GM11168 (cell line): Measurements from ENCODE around the gene NYAP1.
"Not testable (repeated sequence)": the region's sequence is repeated elsewhere in the genome, so short reads cannot be mapped to it uniquely, and the experiment has no call there.

Experiments
- in situ Hi-C: fragments of 300-500 bp; cut with MboI; formaldehyde crosslinking; loops from one replicate; pipeline ENCODE4 v1.12.0; 2022; ENCODE audit warnings: low sequenced_read_pairs; ENCODE audit not compliant: unreplicated experiment

NYAP1 gene

DNA sequence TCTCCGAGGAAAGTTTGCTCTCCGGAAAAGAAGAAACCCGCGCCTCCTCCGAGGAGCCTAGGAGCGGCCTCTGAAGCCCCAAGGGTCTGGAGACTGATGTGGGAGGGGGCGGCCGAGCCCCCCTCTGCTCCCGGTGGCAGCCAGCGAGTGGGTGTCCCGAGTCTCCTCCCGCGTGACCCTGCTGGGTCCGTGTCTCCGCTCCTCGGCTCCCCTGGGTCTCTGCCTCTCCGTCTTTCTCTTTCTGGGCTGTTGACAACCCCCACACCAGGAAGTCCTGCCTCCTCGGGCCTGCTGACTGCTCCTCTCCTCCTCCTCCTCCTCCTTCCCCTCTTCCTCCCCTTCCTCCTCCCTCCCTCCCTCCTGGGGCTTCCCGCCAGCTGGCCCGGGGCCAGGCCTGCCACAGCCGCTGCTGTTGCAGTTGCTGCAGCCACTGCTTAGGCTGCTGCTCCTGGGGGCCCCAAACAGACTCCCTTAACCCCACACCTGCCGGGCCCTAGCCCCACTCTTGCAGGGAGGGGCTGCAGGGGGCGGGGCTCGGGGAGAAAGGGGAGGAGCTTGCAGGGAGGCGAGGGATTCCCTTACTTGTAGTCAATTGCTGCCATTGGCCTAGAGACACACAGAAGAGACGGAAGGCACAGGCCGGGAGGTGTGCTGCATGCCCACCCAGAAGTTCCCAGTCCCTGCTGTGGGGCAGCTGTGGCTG, 4.6 kb upstream of the NYAP1 start, which contains the start of gene TSC22D4:
TSC22D4 (minus strand) TSS at position 257 of the 703 bp plus-strand sequence. CDS start 1,176 bp downstream, outside the sequence.
- in situ Hi-C loops, result no loop called here

DNA sequence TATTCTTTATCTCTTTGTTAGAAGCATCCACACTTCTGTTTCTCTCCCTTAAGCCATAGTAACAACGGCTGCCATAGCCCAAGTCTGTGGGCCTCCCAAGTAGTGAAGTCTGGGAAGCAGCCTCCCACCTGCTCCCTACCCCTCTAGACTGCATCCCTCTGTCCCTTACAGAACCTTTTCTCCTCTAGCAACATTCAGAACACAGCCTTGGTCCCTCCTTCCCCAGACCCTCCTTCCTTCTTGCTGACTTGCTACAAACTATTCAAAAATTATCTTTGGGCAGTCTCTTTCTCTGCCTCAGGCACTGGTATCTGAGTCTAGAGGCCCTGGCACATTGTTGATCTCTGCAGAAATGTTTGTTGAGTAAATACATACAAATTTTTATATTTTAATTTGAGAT, 2.3 kb upstream of the NYAP1 start:
- in situ Hi-C loops, result loop anchor here (5.0 to 10.0 kb wide), 2 partner anchors 81 to 233 kb away; no protein-coding TSS in a partner anchor

DNA sequence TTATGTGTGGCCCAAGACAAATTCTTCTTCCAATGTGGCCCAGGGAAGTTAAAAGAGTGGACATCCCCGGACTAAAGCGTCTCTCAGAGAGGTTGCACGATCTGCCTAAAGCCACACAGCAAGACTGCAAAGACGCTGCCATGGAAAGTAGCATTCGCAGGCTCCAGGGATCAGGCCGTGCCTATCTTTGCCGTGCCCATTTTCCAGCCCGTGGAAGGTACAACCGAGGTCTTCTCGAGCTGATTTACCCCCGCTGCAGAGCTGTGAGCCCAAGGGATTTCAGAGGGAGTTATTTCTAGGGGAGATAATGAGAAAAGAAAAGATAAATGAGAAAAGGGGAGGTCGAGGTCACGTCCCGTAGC, 1.0 kb upstream of the NYAP1 start:
- in situ Hi-C loops, result loop anchor here (5.0 to 10.0 kb wide), 2 partner anchors 80 to 232 kb away; no protein-coding TSS in a partner anchor

DNA sequence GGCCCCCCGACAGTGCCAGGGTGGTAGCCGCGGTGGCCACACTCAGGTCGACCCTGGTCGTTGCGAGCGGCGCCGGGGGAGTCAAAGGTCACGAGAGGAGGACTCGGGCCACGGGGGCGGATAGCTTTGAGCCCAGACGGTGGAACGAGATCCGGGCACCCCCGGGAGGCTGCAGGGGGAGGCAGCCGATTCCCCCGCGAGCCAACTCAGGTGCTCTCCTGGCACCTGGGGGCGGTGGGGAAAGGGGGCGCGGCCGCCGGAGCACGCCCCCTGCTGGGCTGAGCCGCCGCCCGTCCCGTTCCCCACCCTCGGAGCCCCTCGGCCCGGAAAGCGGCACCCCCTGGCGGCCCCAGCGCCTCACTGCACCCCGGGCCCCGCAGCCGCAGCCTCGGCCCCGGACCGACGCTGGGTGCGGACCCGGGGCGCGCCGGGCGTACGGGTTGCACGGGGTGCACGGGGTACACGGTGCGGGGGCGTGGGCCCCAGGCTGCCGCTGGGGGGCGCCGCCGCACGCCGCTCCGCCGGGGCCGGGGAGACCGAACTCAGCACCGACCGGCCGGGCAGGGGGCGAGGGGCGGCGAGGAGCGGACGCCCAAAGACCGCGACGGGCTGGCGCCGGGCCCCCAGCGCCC, 521 bp upstream of the NYAP1 start:
- in situ Hi-C loops, result loop anchor here (5.0 to 10.0 kb wide), 2 partner anchors 79 to 232 kb away; no protein-coding TSS in a partner anchor

DNA sequence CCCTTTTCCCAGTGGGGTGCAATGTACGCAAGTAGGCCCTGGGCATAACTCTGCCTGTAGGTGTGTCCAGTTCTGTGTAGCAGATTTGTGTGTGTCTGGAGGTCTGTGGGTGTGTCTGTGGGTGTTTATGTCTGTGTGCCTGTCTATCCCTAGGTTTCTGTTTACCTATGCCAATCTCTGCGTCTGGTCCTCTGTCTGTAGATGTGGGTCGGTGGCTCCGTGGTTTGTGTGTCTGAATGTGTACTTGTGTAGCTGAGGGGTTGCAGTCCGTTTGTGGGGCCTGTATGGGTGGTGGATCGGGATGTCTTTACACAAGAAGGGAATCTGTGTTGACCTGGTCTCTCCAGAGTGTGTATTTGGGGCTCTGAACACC, 932 bp downstream of the NYAP1 start:
- in situ Hi-C loops, result loop anchor here (5.0 to 10.0 kb wide), 2 partner anchors 78 to 230 kb away; no protein-coding TSS in a partner anchor

DNA sequence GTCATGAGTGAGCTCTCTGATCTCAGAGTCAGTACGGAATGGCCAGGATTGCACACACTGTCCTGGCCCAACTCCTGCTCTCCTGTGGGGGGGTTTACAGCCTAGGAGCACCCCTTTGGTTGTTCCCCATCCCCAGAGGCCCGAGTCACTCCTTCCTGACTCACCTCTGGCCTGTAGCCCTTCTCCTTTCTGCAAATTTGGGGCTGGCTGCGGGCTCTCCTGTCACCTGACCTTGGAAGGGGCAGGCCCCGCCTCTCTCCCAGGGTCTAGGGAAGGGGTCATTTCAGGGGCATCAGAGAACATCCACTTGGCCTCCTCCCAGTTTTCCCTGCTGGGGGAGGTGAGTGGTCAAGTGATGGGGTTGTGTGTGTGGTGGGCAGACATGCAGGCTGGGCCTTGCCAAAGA, 1.7 kb downstream of the NYAP1 start:
- in situ Hi-C loops, result loop anchor here (10.0 kb wide), 1 partner anchor 229 kb away; no protein-coding TSS in a partner anchor

DNA sequence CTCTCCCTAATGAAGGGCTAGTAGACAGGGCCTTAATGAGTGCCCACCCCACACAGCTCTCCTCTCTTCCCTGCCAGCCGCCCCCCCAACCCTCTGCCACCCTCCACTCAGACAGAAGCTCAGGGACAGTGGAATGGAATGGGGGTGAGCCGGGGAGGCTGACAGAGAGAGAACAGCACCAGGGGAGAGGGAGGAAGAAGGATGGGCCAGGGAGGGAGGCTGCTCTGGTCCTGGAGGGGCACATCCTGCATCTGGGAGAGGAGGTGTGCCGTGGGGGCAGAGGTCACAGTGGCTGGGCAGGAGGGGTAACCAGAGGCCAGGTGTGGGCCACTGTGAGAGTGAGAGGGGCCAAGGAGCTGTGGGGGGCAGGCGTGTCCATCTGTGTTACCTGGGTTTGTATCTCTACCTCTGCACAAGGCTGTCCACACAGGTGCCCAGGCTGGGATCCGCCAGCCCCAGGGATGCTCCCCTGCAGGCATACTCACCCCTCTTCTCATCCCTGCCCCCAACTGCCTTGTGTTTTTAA, 2.4 kb downstream of the NYAP1 start:
- in situ Hi-C loops, result loop anchor here (10.0 kb wide), 1 partner anchor 229 kb away; no protein-coding TSS in a partner anchor

DNA sequence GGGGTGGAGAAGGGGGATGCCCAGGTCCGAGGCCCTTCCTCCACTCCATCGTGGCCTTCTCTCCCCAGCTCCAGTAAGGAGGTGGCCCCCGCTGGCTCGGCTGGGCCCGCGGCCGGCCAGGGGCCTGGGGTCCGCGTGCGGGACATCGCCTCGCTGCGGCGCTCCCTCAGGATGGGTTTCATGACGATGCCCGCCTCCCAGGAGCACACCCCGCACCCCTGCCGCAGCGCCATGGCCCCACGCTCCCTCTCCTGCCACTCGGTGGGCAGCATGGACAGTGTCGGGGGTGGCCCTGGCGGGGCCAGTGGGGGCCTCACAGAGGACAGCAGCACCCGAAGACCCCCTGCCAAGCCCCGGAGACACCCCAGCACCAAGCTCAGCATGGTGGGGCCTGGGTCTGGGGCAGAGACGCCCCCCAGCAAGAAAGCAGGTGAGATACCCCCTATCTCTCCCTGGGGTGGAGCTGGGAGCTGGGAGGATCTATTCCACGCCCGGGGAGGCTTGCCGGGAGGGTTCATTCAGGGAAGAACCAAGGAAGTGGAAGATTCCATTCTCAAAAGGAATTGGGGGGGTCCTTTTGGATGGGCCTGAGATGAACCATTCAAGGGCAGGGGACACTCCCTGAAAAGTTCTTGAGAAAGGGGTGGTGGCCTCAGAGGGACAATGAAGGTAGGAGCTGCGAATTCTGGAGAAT, 3.2 kb downstream of the NYAP1 start:
- in situ Hi-C loops, result loop anchor here (10.0 kb wide), 1 partner anchor 228 kb away; no protein-coding TSS in a partner anchor

DNA sequence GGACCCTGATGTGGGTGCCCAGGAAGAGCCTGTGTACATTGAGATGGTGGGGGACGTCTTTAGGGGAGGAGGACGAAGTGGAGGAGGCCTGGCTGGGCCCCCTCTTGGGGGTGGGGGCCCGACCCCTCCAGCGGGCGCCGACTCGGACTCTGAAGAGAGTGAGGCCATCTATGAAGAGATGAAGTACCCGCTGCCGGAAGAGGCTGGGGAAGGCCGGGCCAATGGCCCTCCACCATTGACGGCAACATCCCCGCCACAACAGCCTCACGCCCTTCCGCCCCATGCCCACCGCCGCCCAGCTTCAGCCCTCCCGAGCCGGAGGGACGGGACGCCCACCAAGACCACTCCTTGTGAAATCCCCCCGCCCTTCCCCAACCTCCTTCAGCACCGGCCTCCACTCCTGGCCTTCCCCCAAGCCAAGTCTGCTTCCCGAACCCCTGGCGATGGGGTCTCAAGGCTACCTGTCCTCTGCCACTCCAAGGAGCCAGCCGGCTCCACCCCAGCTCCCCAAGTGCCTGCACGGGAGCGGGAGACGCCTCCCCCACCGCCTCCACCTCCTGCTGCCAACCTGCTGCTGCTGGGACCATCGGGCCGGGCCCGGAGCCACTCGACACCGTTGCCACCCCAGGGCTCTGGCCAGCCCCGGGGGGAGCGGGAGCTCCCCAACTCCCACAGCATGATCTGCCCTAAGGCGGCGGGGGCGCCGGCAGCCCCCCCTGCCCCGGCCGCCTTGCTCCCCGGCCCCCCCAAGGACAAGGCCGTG, 4.8 kb downstream of the NYAP1 start:
- in situ Hi-C loops, result loop anchor here (10.0 kb wide), 1 partner anchor 226 kb away; no protein-coding TSS in a partner anchor

DNA sequence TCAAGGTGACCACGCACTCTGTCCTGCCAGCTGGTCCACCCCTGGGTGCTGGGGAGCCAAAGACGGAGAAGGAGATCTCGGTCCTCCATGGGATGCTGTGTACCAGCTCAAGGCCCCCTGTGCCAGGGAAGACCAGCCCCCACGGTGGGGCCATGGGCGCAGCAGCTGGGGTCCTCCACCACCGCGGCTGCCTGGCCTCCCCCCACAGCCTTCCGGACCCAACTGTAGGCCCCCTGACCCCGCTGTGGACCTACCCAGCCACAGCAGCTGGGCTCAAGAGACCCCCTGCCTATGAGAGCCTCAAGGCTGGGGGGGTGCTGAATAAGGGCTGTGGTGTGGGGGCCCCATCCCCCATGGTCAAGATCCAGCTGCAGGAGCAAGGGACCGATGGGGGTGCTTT, 5.4 kb downstream of the NYAP1 start:
- in situ Hi-C loops, result loop anchor here (10.0 kb wide), 1 partner anchor 226 kb away; no protein-coding TSS in a partner anchor

DNA sequence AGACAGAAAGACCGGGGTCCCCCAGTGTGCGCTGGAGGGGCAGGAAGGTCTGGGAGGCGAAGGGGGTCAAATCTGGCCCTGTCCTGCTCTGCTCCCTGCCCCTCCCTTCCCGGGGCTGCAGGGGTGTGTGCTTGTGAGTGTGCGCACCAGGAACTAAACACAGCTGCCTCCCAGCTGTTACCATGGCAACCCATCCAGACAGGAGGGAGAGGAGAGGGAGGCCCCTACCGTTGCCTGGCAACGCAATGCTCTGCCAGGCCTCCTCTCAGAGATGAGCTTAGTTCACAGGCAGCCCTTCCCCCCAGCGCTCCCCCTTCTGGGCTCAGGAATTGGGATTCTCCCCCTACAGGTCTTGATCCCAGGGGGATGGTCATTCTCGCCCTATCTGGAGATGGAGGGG, 6.1 kb downstream of the NYAP1 start:
- in situ Hi-C loops, result loop anchor here (10.0 kb wide), 1 partner anchor 225 kb away; no protein-coding TSS in a partner anchor

DNA sequence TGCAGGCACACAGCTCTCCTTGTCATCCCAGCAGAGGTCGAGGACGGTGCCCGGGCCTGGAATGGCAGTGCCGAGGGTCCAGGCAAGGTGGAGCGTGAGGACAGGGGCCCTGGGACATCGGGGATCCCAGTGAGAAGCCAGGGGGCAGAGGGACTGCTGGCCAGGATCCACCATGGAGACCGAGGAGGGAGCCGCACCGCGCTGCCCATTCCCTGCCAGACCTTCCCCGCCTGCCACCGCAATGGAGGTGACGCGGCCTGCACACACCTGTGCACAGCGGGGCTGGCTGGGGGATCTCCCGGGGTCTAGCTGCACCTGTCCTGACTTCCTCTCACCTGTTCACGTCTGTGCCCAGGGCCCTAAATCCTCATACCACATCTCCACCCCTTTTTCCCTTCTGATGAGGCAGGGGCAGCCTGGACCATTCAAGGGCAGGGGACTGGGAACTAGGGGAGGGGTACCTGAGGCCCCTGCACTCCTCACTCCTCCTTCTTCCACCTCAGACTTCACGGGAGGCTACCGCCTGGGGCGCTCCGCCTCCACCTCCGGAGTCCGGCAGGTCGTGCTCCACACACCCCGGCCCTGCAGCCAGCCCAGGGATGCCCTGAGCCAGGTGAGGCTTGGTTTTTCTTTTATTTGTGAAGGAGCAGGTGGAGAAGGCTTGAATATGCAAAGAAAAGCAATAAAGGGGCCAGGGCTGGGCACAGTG, 6.9 kb downstream of the NYAP1 start:
- in situ Hi-C loops, result no loop called here

DNA sequence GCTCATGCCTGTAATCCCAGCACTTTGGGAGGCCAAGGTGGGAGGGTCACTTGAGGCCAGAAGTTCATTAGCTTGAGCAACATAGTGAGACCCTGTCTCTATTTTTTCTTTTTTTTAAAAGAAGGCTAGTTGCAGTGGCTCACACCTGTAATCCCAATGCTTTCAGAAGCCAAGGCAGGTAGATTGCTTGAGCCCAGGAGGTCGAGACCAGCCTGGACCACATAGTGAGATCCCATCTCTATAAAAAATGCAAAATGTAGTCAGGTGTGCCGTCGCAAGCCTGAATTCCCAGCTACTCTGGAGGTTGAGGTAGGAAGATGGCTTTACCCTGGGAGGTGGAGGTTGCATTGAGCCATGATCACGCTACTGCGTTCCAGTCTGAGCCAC, 7.5 kb downstream of the NYAP1 start:
- in situ Hi-C loops, result no loop called here

DNA sequence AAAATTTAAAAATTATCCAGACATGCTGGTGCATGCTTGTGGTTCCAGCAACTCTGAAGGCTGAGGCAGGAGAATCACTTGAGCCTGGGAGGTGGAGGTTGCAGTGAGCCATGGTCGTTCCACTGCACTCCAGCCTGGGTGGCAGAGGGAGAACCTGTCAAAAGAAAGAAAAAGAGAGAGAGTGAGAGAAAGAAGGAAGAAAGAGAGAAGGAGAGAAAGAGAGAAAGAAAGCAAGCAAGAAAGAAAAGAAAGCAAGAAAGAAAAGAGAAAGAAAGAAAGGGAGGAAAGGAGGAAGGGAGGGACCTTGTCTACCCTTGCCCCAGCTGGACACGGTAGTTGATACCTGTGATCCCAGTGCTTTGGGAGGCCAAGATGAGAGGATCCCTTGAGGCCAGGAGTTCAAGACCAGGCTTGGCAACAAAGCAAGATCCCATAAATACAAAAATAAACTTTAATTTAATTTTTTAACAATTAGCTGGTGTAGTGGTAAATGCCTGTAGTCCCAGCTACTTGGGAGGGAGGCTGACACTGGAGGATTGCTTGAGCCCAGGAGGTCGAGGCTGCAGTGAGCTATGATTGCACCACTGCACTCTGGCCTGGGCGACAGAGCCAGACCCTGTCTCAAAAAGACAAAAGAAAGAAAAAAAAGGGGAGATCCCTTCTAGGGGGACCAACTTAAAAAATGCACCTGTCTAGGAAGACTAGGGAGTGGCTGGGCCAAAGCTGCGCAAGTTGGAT, 9.2 kb downstream of the NYAP1 start:
- in situ Hi-C loops, result no loop called here

DNA sequence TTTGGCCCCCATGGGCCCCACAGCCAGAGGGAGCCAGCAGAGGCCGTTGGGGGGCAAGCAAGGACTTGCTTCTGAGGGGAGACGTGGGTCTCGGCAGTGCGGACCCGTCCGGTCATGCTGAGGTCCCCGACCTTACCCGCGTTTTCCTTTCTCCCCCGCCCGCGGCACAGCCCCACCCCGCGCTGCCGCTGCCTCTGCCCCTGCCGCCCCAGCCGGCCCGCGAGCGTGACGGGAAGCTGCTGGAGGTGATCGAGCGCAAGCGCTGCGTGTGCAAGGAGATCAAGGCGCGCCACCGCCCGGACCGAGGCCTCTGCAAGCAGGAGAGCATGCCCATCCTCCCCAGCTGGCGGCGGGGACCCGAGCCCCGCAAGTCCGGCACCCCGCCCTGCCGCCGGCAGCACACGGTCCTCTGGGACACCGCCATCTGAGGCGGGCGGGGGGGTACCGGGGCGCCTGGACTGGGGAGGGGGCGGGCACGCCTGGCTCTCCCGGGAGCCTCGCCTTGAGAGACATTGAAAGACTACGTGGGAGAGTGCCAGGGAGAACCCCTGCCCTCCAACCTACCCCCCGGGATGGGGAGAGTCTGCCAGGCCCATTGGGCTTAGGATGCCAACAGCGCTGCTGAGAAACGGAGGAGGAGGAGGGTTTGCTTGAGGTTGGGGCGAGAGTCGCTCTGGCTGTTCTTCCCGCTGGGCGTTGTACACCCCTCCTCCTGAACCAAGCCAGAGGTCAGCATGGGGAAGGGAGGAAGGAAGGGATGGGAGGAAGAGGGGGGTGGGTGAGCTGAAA, 9.9 kb downstream of the NYAP1 start:
- in situ Hi-C loops, result no loop called here

DNA sequence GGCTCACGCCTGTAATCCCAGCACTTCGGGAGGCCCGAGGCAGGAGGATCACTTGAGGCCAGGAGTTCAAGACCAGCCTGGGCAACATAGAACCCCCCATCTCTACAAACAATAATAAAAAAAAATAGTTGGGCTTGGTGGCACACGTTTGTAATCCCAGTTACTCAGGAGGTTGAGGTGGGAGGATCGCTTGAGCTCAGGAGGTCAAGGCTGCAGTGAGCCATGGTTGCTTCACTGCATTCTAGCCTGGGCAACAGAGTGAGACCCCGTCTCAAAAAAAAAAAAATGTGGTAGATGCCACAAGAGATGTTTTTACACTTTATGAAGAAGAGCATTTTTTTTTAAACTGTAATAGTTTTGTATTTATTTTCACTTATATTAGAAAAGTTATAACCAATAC, 12.8 kb downstream of the NYAP1 start:
- in situ Hi-C loops, result no loop called here

DNA sequence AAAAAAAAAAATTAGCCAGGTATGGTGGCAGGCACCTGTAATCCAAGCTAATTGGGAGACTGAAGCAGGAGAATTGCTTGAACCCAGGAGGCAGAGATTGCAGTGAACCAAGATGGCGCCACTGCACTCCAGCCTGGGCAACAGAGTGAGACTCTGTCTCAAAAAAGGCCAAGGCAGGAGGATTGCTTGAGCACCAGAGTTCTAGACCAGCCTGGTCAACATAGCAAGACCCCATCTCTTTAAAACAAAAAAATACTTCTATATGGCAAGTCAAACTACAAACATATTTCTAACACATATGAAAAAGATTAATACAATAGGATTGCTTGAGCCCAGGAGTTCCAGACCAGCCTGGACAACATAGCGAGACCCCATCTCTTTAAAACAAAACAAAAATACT, 17.0 kb downstream of the NYAP1 start:
- in situ Hi-C loops, result not testable (repeated sequence)

DNA sequence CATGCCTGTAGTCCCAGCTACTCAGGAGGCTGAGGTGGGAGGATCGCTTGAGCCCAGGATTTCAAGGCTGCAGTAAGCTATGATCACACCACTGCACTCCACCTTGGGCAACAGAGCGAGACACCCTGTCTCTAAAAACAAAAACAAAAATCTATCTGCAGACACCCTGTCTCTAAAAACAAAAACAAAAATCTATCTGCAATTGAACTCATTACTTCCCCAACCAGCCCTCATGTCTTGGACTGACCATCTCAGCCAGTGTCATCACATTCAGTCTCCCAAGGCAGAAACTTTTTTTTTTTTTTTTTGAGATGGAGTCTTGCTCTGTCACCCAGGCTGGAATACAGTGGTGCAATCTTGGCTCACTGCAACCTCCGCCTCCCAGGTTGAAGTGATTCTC, 20.3 kb downstream of the NYAP1 start:
- in situ Hi-C loops, result not testable (repeated sequence)
